Measurements from ENCODE around the gene VAT1L.
"Not testable (repeated sequence)": the region's sequence is repeated elsewhere in the genome, so short reads cannot be mapped to it uniquely, and the experiment has no call there.

Gene VAT1L

DNA sequence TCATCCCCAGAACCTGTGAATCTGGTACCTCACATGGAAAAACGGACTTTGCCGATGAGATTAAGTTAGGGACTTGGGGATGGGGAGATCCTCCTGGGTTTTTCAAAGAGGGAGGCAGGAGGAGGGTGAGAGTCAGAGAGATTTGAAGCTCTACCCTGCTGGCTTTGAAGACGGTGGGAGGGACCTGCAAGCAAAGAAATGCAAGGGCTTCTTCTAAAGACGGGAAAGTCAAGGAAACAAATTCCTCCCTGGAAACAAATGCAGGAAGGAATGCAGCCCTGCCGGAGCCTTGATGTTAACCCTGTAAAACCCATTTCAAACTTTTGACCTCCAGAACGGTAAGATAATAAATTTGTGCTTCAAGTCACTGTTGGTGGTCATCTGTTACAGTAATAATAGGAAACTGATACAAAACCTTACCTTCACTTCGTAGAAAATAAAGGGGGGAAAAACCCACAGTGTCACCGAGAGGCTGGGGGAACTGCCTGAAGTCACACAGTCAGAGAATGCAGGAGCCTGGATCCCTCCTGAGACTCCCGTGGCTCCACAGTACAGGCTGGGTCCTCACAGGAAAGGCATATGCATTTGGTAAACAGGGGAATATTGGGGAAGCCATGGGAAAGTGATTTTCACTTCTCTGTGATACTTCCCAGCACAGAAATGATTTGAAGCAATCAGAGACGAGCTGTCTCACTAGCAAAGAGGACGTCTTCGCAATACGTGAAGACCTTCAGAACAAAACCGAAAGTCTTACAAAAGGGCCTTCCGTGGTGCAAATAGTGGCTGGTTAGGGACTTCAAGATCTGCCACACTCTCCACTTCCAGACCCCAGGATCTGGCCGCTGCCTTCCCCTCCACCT lies 175.1 kb downstream of the VAT1L start:
- DNase-seq: no peak

DNA sequence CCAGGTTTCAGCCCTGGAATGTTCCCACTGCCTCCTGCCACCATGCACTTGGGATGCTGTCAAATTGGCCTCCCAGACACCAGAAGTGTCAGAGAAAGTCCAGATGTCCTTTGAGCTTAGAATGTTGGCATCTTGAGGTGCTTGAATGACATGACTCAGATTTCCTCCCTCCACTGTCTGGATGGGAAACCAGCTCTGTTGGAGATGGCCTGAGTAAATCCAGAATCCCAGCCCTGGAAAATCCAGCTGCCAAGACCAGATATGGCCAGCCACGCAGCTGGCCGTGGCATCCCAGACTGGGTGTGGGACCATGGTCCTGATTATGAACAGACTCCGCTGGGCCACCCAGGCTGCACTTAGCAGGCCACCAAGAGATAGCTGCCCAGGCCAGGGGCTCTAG lies 177.0 kb downstream of the VAT1L start:
- DNase-seq: no peak

DNA sequence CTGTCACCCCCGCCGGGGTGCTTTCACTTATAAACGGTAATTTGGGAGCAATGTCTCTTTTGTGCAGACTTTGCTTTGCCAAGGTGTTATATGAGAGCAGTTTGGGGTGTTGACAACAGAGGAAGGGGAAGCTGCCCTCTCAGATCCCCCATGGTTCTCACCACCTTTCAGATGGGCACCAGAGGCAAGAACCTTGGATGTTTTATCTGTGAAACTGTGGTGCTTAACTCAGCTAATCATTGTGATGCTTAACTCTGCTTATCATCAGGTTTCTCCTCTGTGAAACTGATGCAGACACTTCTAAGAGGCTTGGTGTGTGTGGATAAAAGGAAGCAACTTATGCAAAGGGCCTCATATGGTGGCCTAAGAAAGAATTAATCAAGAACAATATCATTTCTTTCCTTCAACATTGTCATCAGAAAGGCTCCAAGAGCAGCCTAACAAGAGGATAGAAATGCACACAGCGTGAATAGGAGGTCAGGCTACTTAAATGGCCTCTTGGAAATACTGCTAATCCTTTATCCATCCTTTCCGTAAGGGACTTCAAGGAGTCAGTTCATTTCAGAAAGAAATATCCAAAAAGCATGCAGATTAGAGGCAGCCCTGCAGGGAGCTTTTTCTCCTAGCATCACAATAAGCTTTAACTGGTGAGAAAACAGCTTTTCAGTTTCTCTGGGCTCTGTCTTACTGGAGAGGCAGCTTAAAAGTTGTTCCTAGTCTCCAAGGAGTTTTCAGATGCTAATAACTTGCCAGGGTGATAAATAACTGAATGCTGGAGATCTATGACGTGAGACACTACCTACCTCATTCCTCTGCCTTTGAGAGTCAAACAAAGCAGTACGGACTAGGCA lies 178.9 kb downstream of the VAT1L start:
- no peak for DNase-seq

DNA sequence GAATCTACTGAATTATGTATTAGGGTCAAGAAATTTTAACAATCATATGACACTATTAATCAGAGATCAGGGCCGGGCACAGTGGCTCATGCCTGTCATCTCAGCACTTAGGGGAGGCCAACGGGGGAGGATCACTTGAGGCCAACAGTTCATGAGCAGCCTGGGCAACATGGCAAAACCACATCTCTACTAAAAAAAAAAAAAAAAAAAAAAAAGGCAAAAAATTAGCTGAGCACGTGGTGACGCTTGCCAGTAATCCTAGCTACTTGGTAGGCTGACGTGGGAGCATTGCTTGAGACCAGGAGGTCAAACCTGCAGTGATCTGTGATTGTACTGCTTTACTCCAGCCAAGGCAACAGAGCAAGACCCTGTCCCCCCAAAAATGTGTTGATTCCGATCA lies 181.5 kb downstream of the VAT1L start:
- DNase-seq: no peak

DNA sequence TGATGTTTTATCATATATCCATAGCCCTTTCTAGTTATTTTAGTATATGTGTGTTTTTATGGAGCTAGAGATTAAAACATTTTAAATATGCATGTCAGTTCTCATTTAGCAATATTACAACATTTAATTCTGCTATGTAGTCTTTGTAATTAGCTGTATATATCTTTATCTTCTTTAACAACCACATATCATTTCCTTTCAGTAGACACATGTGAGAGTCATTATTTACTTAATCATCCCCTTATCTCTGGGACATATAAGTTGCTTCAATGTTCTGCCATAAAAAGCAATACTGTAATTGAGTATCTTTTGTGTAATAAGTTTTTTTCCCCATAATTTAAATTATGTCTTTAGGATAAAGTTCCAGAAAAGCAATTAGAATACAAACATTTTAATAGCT lies 182.0 kb downstream of the VAT1L start:
- DNase-seq: no peak

DNA sequence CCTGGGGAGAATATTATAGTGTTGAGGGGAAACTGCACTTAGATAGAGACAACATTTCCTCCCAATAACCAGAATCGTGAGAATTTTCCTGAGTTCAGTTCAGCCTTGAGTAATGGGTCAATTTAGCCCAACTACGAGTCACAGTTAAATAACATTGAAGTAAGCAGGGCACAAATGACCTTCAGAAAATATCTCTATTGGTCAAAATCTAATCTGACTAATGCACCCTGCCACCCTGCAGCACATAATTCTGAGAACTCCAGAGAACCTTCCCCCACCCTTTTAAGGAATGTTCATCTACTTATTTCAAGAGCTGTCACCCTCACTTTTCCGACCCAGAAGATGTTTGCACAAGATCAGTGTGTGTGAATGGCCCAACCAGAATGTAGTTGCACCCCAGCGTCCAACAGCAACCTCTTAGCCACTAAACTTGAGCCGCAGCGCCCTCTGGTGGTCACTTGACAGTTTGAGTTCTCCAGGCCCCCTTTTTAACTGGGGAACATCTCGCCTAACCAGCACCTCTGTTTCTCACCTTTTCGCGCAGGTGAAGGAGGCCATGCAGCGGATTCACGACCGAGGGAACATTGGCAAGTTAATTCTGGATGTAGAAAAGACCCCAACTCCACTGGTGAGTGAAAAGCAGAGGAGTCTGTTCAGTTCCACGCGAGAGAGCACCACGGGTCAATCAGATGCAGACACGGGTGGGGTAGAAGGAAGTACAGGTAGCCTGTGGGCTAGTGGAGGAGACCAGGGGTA lies 183.1 kb downstream of the VAT1L start:
- peak; percentile 82 to 84 for DNase-seq

DNA sequence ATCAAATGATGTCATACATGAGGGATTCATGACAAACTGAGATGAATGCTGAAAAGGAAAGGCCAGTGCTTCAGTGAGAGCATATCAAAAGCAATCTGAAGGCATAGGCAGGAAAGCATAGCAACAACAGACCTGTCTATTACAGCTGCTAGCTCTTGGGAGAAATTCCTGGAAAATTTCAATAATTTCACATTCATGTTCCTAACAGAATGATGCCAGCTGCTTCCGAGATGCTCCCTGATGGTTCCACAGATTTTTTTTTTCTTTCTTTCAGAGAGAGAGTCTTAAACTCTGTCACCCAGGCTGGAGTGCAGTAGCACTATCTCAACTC lies 183.7 kb downstream of the VAT1L start:
- DNase-seq: no peak

DNA sequence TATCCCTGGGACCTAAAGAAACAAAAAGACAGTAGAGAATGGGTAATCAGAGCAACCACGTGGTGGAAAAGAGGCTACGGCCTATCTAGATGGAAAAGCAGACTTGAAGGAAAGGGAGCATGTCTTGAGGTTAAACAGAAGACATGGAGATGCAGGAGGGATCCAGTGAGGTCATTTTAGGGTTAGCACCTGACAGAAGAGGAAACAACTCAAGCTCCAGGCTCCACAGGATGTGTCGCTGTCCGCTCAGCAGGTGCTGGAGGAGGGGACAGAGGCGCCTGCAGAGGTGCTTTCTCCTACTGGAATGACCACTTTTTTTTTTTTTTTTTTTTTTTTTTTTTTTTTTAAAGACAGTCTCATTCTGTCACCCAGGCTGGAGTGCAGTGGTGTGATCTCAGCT lies 186.5 kb downstream of the VAT1L start:
- DNase-seq: no peak

DNA sequence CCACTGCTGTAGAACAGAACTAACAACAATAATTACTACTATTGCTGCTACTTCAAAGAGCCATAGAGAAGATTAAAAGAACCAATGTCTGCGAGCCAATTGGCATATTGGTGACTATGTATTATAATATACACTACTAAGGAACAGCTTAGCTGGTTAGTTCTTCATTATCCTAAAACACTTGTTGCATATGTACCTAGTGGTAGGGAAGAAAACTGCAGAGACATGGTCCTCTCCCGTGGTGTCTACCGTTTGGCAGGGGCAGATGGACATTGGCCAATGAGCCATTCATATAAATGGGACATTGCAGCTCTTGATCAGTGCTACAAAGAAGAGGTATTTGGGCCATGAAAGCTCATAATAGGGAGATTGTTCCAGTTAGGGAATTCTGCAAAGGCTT lies 187.6 kb downstream of the VAT1L start:
- no peak for DNase-seq

DNA sequence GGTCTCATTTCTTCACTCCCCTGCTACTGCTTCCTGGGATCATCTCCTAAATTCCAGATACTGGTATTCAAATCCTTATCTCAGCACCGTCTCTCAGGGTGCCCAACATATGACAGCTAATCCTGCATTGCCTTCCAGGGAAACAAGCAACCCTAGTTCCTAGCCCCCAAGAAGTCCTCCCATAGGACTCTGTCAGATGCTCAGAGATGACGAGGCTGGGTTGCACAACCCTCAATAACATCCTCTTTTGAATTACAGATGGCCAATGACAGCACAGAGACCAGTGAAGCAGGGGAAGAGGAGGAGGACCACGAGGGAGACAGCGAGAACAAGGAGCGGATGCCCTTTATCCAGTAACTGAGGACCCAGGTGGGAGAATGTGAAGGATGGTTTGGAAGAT lies 189.0 kb downstream of the VAT1L start:
- DNase-seq: no peak

DNA sequence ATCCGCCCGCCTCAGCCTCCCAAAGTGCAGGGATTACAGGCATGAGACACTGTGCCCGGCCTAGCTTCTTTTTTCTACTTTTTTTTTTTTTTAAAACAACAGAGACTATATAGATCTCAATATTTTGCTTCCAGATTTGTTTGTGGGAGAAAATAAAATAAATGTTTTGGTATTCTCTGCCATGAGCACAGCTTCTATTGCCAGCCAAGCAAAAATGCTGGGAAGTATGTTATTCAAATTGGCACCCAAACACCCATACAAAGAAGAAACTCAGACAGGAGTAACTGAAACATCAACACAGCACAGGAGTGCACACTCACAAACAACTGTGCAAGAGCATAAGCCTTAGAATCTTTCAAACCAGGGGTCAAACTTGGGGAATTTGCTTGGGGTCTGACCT lies 196.7 kb downstream of the VAT1L start:
- no peak for DNase-seq

DNA sequence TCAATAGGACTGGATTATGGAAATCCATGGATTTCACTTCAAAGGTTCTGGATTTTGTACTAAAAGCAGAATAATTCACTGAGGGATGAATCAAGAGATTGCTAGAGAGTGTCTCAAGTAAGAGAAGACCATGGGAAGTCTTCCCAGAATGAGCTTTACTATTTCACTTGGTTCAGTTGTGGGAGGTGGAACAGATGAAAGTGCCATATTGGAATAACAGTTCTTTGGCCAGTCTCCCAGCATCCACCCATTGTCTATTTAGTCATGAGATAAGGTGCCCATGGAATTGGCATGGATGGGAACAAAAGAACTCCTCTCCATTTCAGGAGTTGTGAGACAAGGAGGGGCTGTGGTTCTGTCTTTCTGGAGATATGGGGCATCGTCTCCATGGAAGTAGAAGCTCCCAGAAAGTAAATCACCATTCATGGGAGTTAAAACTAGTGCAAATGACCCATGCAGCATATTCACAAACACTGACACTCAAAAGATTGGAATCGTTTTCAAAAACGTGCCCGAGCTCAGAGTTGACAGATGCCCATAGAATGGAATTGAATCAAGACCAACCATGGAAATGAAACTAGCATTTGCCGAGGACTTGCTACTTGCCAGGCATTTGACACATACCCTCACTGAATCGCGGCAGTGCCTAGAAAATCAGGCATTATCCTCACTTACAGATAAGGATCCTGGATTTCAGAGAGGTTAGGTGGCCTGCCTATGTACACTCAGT lies 197.8 kb downstream of the VAT1L start:
- no peak for DNase-seq

DNA sequence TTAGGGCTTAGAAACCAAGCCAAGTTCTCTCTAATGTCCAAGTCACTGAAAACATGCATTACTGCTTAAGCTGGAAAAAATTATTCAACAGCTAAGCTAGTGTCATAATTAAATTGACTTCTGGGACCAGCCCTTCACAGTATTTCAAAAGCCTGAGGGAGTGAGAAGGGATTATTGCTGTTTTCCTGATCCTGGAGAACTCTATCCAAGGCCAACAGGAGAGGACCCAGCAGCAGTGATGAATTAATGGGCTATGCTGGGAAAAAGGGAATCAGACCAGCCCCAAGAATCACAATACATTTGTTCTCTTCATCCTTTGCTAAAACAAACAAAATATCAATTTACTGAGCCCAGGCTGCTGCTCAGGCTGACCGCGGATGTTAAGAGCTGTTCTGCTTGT lies 199.4 kb downstream of the VAT1L start:
- DNase-seq: no peak

DNA sequence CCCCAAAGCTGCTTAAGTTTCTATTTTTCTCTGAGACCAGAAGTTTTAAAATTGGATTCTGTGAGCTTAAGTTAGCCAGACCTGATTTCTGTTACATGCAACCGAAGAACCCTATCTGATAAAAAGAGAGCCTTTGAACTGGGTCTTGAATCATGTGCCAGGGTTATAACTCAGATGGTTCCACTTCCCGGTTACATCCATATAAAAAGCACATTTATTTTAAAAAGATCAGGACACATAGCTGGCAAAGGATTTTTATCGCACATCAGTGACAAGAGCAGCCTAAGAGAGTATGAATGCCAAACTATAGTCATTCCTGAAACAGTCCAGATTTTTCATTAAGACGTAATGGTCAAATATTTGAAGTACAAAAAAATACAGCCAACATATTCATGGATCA lies 201.5 kb downstream of the VAT1L start:
- no peak for DNase-seq

DNA sequence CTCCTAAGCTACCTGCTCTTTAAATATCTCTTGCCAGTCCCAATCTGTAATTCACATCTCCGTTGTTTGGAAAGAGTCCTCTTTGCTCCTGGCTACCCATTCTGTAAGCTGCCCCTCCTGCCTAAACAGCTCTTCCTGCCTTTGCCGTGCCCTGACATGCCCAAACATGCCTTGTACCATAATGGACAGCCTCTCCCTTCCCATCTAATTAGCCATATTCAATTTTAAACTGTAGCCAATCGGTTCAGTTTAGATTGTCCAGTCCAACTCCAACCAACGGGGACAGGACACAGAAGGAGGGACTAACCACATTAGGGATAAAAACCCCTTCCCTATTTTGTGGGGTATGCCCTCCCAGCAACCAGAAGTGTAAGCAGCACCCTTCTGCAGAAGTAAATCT lies 203.3 kb downstream of the VAT1L start:
- no peak for DNase-seq

DNA sequence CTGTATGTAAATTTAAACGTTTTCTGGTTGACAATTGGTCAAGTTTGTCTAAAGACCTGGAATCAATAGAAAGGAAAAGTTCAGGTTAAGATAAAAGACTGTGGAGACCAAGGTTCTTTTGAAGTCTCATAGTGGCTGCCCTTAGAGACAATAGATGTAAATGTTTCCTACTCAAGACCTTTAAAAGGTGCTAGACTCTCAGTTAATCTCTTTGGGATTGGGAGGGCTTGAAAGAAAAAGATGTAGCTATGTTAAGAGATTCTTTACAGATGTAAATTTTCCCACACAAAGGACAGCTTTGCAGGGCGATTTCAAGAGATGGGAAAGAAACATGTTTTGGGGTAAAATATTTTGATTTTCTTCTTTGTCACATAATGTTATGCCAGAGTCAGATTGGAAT lies 204.0 kb downstream of the VAT1L start:
- not testable (repeated sequence) for DNase-seq

DNA sequence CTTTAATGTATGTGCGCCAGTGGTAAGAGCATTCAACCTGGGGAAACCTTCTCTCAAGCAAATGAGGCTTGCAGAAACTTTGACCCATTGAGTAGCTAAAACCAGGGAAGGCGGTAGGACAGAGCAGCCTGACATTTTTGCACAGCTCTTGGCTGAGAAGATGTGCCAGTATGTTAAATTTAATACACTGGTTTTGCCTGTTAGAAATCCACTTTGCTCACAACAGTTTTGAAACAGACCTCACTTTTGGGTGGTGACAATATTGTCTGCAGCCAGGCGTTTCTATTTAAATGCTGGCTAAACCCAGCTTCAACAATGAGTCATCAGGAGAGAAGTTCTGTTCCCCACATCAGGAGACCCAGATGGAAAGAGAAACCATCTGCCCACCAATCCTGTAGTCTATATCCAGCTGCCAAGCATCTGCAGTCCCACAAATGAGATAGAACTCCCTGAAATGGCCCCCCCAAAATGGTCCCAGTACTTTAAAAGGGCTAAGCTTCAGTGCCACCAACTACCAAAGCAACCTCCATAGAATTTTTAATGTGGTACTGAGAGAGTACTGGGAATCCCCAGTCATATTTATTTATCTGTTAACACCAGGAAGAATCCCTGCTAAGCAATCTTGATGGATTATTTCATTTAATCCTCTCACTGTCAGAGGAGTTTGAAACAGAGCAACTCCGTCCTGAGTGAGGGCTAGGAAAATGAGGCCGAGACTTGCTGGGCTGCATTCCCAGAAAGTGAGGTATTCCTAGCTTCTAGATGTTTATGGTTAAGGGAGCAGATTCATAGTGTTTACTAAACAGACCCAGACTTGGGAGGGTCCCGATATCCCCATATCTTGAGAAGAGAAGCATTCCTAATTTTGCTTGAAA lies 205.0 kb downstream of the VAT1L start:
- DNase-seq: no peak

DNA sequence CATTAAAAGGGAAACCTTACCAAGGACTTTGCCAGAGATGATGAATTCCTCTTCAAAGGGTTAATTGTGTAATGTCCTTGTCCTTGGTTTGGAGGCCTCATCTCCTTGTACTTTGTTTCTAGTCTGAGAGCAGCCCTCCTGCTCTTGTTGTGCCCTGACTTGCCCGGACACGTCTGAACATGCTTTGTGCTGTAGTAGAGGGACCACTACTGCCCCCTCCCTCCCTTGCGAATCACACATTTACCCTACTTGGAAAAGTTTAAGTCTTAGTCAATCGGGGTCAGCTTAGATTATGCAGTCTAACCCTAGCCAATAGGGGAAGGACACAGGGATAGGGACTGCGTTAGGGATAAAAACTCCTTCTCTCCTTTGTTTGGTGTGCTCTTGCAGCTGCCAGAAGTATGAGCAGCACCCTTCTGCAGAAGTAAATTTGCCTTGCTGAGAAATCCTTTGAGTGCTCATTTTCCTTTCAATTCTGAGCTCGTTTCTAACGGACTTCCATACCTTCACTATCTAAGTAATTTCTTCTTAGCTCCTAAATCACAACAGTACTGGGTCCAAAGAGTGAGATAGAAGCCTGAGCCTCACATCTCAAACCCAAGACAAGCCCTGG lies 207.6 kb downstream of the VAT1L start:
- no peak for DNase-seq

DNA sequence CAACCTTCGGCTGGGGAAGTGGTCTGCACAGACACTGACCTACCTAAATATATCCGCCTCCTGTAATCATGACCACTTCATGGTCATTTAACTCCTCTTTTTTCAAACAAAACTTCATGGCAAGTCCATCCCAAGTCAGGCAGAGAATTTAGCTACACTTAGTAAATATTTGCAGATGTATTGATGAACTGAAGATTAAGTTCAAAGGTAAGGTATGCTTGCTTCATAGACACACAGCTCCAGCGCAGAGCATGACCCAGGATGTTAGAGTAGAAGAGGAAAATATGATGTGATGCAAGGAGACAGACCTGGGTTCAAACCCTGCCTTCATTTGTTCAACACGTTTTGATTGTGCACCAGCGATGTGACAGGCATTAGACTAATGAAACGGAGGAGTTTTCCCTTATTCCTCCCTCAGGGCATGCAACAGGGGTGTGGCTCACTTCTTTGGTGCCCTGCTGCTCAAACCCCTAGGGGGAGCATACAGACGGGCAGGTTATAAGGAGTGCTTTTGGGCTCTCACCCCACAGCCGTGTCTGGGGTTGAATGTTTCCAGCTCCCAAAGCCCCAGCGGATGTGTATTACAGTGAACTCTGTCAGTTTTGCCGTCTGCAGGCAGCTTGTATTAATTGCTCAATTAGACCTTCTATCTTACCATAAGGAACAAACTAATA lies 210.1 kb downstream of the VAT1L start:
- DNase-seq: no peak

DNA sequence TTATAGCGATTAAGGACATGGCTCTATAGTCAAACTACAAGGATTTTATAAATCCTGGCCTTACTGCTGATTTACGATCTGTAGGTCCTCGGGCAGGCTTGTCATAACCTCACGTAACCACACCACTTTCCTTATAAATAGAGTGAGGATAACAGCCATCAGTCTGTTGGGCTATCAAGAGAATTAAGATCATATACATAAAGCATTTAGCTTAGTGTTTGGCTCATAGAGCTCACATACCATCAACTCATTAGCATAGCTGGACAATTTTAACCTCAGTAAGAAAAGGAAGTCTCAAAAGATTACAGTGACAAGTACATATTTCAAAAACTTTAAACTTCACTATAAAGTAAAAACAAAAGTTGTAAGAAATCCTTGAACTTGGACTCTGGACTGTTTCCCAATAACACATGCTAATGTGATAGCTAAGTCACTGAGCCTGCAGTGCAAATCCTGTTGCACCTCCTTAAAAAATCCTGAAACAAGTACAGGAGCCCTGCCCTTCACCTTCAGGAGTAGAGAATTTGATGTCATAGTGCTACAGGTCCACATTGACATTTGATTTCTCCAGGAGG lies 213.2 kb downstream of the VAT1L start:
- no peak for DNase-seq
